B cell (primary cell): Measurements from ENCODE around the gene DDX10. TPM values are rescaled to one million over a fixed set of nuclear protein-coding genes. Genes with fewer than 3 reads are reported as not detected.

ENCODE experiments used
- ATAC-seq: fragments of 200-7000 bp; cut with Tn5 transposase; one replicate; pipeline ENCODE4 v1.10.0; 2021; ENCODE audit warnings: low read depth, mild to moderate bottlenecking, moderate number of reproducible peaks, moderate library complexity
- CTCF ChIA-PET: fragments of 350-600 bp; sonication (Branson Sonifier 250); formaldehyde crosslinking; loops from one replicate; lab custom pipeline; 2021; ENCODE audit warnings: antibody characterized with exemption, inconsistent platforms; lab: Charles Lee
- POLR2A ChIA-PET: fragments of 350-600 bp; sonication (Branson Sonifier 250); formaldehyde crosslinking; loops from one replicate; lab custom pipeline; 2021; ENCODE audit warnings: antibody characterized with exemption; lab: Charles Lee
- DNase-seq: peaks from one replicate; pipeline ENCODE4 v3.0.0; 2013
- H2AFZ ChIP-seq: 2 replicates; pipeline ENCODE4 v1.6.1; 2012; ENCODE audit warnings: mild to moderate bottlenecking, low read depth, low read length; ENCODE audit not compliant: insufficient read depth, poor library complexity, severe bottlenecking
- H3K27ac ChIP-seq, 2 donors: 1 replicate in 1 of 2; 2 replicates in 1 of 2; pipeline ENCODE4 v1.5.1; 2012 to 2013; ENCODE audit warnings: low read length in 2 of 2, mild to moderate bottlenecking in 2 of 2, moderate library complexity in 1 of 2
- H3K27me3 ChIP-seq, 4 experiments: fragments of 200-600 bp in 1 of 4; sonication (generic) in 1 of 4; replicated peaks in 1 of 4; 1 replicate in 2 of 4; 2 replicates in 2 of 4; pipeline versions ENCODE4 v1.6.1 to v1.7.0; 2013 to 2016; ENCODE audit warnings: low read length in 3 of 4, mild to moderate bottlenecking in 2 of 4, mixed read lengths in 1 of 4, moderate library complexity in 1 of 4; ENCODE audit not compliant: insufficient read depth in 4 of 4, control insufficient read depth in 3 of 4; ENCODE audit errors: control extremely low read depth in 1 of 4
- H3K36me3 ChIP-seq, 2 experiments: replicated peaks in 1 of 2; 1 replicate in 1 of 2; 2 replicates in 1 of 2; pipeline versions ENCODE4 v1.6.1 to v1.7.1; 2013; ENCODE audit warnings: low read length in 1 of 2; ENCODE audit not compliant: insufficient read depth in 2 of 2, control insufficient read depth in 1 of 2; ENCODE audit errors: control extremely low read depth in 1 of 2, extremely low read depth in 1 of 2
- H3K4me1 ChIP-seq, 2 donors: fragments of 200-600 bp in 1 of 2; sonication (generic) in 1 of 2; 1 replicate in 1 of 2; 2 replicates in 1 of 2; pipeline versions ENCODE4 v1.5.1 to v1.6.1; 2013 to 2017; ENCODE audit warnings: low read length in 2 of 2; ENCODE audit not compliant: control insufficient read depth in 2 of 2, insufficient read depth in 2 of 2
- H3K4me2 ChIP-seq: replicated peaks from 2 replicates; pipeline ENCODE3; 2012; ENCODE audit warnings: mild to moderate bottlenecking, low read depth, low read length; ENCODE audit not compliant: poor library complexity, severe bottlenecking
- H3K4me3 ChIP-seq, 5 experiments: fragments of 200-600 bp in 1 of 5; sonication (generic) in 1 of 5; 1 replicate in 3 of 5; 2 replicates in 2 of 5; pipeline versions ENCODE4 v1.5.1 to v1.7.0; 2011 to 2016; ENCODE audit warnings: low read length in 4 of 5, mild to moderate bottlenecking in 4 of 5, low read depth in 2 of 5, control low read depth in 1 of 5, moderate library complexity in 1 of 5; ENCODE audit not compliant: insufficient read depth in 1 of 5; ENCODE audit errors: control extremely low read depth in 1 of 5, extremely low read depth in 1 of 5
- H3K79me2 ChIP-seq: fragments of 200-600 bp; sonication (generic); one replicate; pipeline ENCODE4 v1.6.0; 2016; ENCODE audit warnings: low read length; ENCODE audit not compliant: control insufficient read depth, insufficient read depth
- H3K9ac ChIP-seq: fragments of 200-600 bp; sonication (generic); 2 replicates; pipeline ENCODE4 v1.6.1; 2017; ENCODE audit warnings: mild to moderate bottlenecking, low read length, moderate library complexity
- H3K9me3 ChIP-seq, 3 donors: one replicate each; pipeline versions ENCODE4 v1.6.1 to v1.7.1; 2013; ENCODE audit warnings: low read length in 2 of 3; ENCODE audit not compliant: control insufficient read depth in 2 of 3, insufficient read depth in 1 of 3; ENCODE audit errors: control extremely low read depth in 1 of 3
- H4K20me1 ChIP-seq: 2 replicates; pipeline ENCODE4 v1.6.0; 2012; ENCODE audit warnings: mild to moderate bottlenecking, low read length; ENCODE audit not compliant: insufficient read depth, control insufficient read depth, poor library complexity, severe bottlenecking
- H3K27ac Mint-ChIP-seq: one replicate; pipeline ENCODE4 v1.8.0; 2021; ENCODE audit warnings: mixed read lengths
- H3K27me3 Mint-ChIP-seq: one replicate; pipeline ENCODE4 v1.8.0; 2021; ENCODE audit warnings: mixed read lengths
- H3K4me1 Mint-ChIP-seq: one replicate; pipeline ENCODE4 v1.8.0; 2021; ENCODE audit warnings: mixed read lengths
- H3K4me3 Mint-ChIP-seq: one replicate; pipeline ENCODE4 v1.8.0; 2021; ENCODE audit warnings: mixed read lengths
- H3K9me3 Mint-ChIP-seq: one replicate; pipeline ENCODE4 v1.8.0; 2022; ENCODE audit warnings: mixed read lengths; ENCODE audit not compliant: insufficient read depth
- EZH2 ChIP-seq: IDR thresholded peaks from 2 replicates; pipeline ENCODE4 v1.6.1; 2012; ENCODE audit warnings: borderline replicate concordance, low read depth, mild to moderate bottlenecking, moderate library complexity, low read length; ENCODE audit not compliant: insufficient read depth, poor library complexity, severe bottlenecking
- WGBS: methylation state at CpG from one replicate; pipeline ENCODE4 v1.1.5; 2013; ENCODE audit warnings: missing lambda C conversion rate; ENCODE audit not compliant: insufficient coverage; 5-methylcytosine and 5-hydroxymethylcytosine counted together
- intact Hi-C: fragments of 100-400 bp; cut with micrococcal nuclease; formaldehyde crosslinking; loops from one replicate; pipeline ENCODE4 v1.10.0; 2022
- polyA plus RNA-seq: library from polyadenylated mRNA; depleted of rRNA; stranded (reverse); fragments of >200 nt; gene quantifications from 2 replicates; pipeline ENCODE4 v1.2.3, GENCODE V29; 2012
- total RNA-seq, 2 donors: library from RNA; stranded (reverse); fragments of 120-200 nt in 1 of 2; gene quantifications; 1 replicate in 1 of 2; 2 replicates in 1 of 2; pipeline versions ENCODE4 v1.2.3 to v1.2.4, GENCODE V29; 2013 to 2022
- TF ChIP-seq, protein P1 (sequence below): fragments of 200-600 bp; IDR thresholded peaks from one replicate; pipeline ENCODE4 v1.8.0; 2022; ENCODE audit warnings: antibody characterized with exemption, mild to moderate bottlenecking

DDX10 gene
- total and polyA plus RNA-seq, 2 donors (not counting 1 experiment from before 2014, with no cell fraction given): 15.6 to 30.6 TPM

DNA sequence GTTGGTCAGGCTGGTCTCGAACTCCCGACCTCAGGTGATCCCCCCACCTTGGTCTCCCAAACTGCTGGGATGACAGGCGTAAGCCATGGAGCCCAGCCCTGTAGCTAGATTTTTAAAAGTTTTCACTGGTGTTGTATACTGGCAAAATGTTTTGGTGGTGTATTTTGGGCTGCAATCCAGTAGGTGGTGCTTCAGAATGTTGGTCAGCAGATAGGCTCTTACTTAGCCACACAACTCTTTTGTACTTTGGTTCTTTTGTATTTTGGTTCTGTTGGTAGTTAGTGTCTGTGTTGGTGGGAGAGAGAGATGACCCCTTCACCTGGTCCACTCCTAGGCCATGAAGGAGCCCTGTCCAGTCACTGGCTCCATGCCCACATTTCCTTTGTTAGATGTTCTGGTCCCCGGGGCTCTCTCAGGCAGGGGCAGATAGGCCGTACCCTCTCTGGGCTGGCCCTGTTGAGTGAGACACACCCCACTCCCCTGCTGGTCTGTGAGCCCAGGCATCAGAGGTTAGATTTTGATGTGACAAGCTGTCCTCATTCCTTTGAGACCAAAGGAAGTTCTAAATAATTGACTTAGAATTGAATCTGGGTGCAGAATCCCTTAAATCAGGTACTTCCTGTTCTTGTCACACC, 123.8 kb downstream of the DDX10 start:
- Histone ChIP-seq H3K4me2 (no peak overlapping the region), H2AFZ (no peak overlapping the region), H3K36me3 (no peaks in the 10 kb centered on the region), H3K27ac (no peak overlapping the region), H3K9me3 (peaks cover 0 to 1% (median 0%) of the 10 kb centered on the region in 3 donors), H3K4me3 (no peak overlapping the region), H3K79me2 (peaks cover 31% of the 10 kb centered on the region), H3K4me1 (no peaks in the 10 kb centered on the region), H3K9ac (no peak overlapping the region), H4K20me1 (peaks cover 4% of the 10 kb centered on the region), H3K27me3 (no peaks in the 10 kb centered on the region)
- no peak for DNase-seq
- 100% methylated on average over 1 of the region's 5 CpGs for WGBS
- POLR2A ChIA-PET: no interaction called here
- Mint-ChIP-seq H3K4me3 (no peak overlapping the region), H3K27ac (no peak overlapping the region), H3K9me3 (peaks cover 2% of the 10 kb centered on the region), H3K27me3 (no peaks in the 10 kb centered on the region), H3K4me1 (peaks cover 42% of the 10 kb centered on the region)
- intact Hi-C loops: no loop called here
- CTCF ChIA-PET: no interaction called here
- TF ChIP-seq, protein P1, sequence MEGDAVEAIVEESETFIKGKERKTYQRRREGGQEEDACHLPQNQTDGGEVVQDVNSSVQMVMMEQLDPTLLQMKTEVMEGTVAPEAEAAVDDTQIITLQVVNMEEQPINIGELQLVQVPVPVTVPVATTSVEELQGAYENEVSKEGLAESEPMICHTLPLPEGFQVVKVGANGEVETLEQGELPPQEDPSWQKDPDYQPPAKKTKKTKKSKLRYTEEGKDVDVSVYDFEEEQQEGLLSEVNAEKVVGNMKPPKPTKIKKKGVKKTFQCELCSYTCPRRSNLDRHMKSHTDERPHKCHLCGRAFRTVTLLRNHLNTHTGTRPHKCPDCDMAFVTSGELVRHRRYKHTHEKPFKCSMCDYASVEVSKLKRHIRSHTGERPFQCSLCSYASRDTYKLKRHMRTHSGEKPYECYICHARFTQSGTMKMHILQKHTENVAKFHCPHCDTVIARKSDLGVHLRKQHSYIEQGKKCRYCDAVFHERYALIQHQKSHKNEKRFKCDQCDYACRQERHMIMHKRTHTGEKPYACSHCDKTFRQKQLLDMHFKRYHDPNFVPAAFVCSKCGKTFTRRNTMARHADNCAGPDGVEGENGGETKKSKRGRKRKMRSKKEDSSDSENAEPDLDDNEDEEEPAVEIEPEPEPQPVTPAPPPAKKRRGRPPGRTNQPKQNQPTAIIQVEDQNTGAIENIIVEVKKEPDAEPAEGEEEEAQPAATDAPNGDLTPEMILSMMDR: no peak
- TF ChIP-seq EZH2: no peak
- ATAC-seq: no peak

GRCh38 chr11:108790501-108791299, 125.8 kb downstream of the DDX10 start:
- Histone ChIP-seq H3K36me3 (no peaks in the 10 kb centered on the region), H4K20me1 (peaks cover 4% of the 10 kb centered on the region), H2AFZ (no peak overlapping the region), H3K4me3 (no peak overlapping the region), H3K4me2 (no peak overlapping the region), H3K27me3 (no peaks in the 10 kb centered on the region), H3K79me2 (peaks cover 16% of the 10 kb centered on the region), H3K9ac (no peak overlapping the region), H3K27ac (no peak overlapping the region), H3K4me1 (no peaks in the 10 kb centered on the region), H3K9me3 (no peaks in the 10 kb centered on the region)
- no peak overlapping the region for H3K27ac Mint-ChIP-seq
- no peaks in the 10 kb centered on the region for H3K27me3 Mint-ChIP-seq
- WGBS: 100% methylated on average over 1 of the region's 5 CpGs
- ChIA-PET POLR2A (no interaction called here), CTCF (no interaction called here)
- no peaks in the 10 kb centered on the region for H3K9me3 Mint-ChIP-seq
- TF ChIP-seq, protein P1: no peak
- H3K4me3 Mint-ChIP-seq: no peak overlapping the region
- peaks cover 38% of the 10 kb centered on the region for H3K4me1 Mint-ChIP-seq
- no peak for DNase-seq
- no peak for ATAC-seq
- intact Hi-C loops: no loop called here
